ENCODE data around the gene MRPL2. TPM values are rescaled to one million over a fixed set of nuclear protein-coding genes. Genes with fewer than 3 reads are reported as not detected.

Gene MRPL2
- total and polyA plus RNA-seq, 3 experiments from 2014 or later: 47.5 to 91.6 (median 89.6) TPM

GRCh38 chr6:43062818-43063217 is 3.6 kb upstream of the MRPL2 start:
- Mint-ChIP-seq H3K4me1 (peaks cover 31 to 41% (median 41%) of the 10 kb centered on the region in 3 donors), H3K27ac (no peak overlapping the region), H3K27me3 (no peaks in the 10 kb centered on the region), H3K36me3 (peaks cover 10 to 69% (median 22%) of the 10 kb centered on the region in 3 donors), H3K9me3 (no peaks in the 10 kb centered on the region), H3K4me3 (no peak overlapping the region)
- Histone ChIP-seq H3K4me3 (ENCODE audit: low read length) (no peak overlapping the region), H3K9me3 (ENCODE audit: low read length) (no peaks in the 10 kb centered on the region), H3K4me1 (ENCODE audit: insufficient read depth, low read length) (peaks cover 21% of the 10 kb centered on the region), H3K27ac (ENCODE audit: low read depth, low read length) (no peak overlapping the region), H3K36me3 (ENCODE audit: insufficient read depth, low read length) (peaks cover 9% of the 10 kb centered on the region), H3K27me3 (ENCODE audit: insufficient read depth, low read length, poor library complexity, severe bottlenecking) (no peaks in the 10 kb centered on the region)
- DNase-seq: no peak
- POLR2A ChIA-PET: interaction anchor here (0.7 kb wide), 1 partner anchor 376 kb away, joined by 5 read pairs; no protein-coding TSS in a partner anchor
- CTCF ChIA-PET: no interaction called here

- Histone ChIP-seq H3K27me3 (ENCODE audit: insufficient read depth, low read length, poor library complexity, severe bottlenecking) (no peaks in the 10 kb centered on the region), H3K4me3 (ENCODE audit: low read length) (no peak overlapping the region), H3K27ac (ENCODE audit: low read depth, low read length) (no peak overlapping the region), H3K4me1 (ENCODE audit: insufficient read depth, low read length) (peaks cover 22% of the 10 kb centered on the region), H3K9me3 (ENCODE audit: low read length) (no peaks in the 10 kb centered on the region), H3K36me3 (ENCODE audit: insufficient read depth, low read length) (peaks cover 13% of the 10 kb centered on the region)
- Mint-ChIP-seq H3K36me3 (peaks cover 10 to 71% (median 22%) of the 10 kb centered on the region in 3 donors), H3K27me3 (no peaks in the 10 kb centered on the region), H3K4me1 (peaks cover 32 to 44% (median 43%) of the 10 kb centered on the region in 3 donors), H3K27ac (peak overlapping the region in 4 of 8 donors; percentile 8 to 98 (median 38)), H3K4me3 (peak overlapping the region in 3 of 7 donors; percentile 36 to 98 (median 96)), H3K9me3 (no peaks in the 10 kb centered on the region)
- no peak for DNase-seq
- CTCF ChIA-PET: no interaction called here
- POLR2A ChIA-PET: no interaction called here
These were observed 2.6 kb upstream of the MRPL2 start for GRCh38 chr6:43061861-43062260.

- Mint-ChIP-seq H3K36me3 (peaks cover 5 to 67% (median 16%) of the 10 kb centered on the region in 3 donors), H3K4me1 (peaks cover 32 to 47% (median 45%) of the 10 kb centered on the region in 3 donors), H3K4me3 (peak overlapping the region; percentile 95 to 99 (median 98)), H3K27me3 (no peaks in the 10 kb centered on the region), H3K9me3 (no peaks in the 10 kb centered on the region), H3K27ac (peak overlapping the region; percentile 61 to 100 (median 99))
- Histone ChIP-seq H3K9me3 (ENCODE audit: low read length) (no peaks in the 10 kb centered on the region), H3K36me3 (ENCODE audit: insufficient read depth, low read length) (peaks cover 9% of the 10 kb centered on the region), H3K4me3 (ENCODE audit: low read length) (peak overlapping the region; percentile 93), H3K27ac (ENCODE audit: low read depth, low read length) (no peak overlapping the region), H3K4me1 (ENCODE audit: insufficient read depth, low read length) (peaks cover 22% of the 10 kb centered on the region), H3K27me3 (ENCODE audit: insufficient read depth, low read length, poor library complexity, severe bottlenecking) (no peaks in the 10 kb centered on the region)
- ChIA-PET CTCF (interaction anchor here (1.2 to 2.1 kb wide), 2 partner anchors 9 to 82 kb away, joined by 3 to 6 read pairs; no protein-coding TSS in a partner anchor), POLR2A (interaction anchor here (0.5 to 2.6 kb wide), 3 partner anchors 47 to 109 kb away, joined by 4 to 24 read pairs (median 7); partner anchors contain the start of genes KLHDC3, MEA1 and PPP2R5D)
- DNase-seq: no peak
These were observed 1.8 kb upstream of the MRPL2 start for GRCh38 chr6:43060755-43061633.

GRCh38 chr6:43060034-43060754 is 960 bp upstream of the MRPL2 start:
- Mint-ChIP-seq H3K27ac (peak overlapping the region; percentile 98 to 100 (median 100)), H3K36me3 (peaks cover 3 to 67% (median 19%) of the 10 kb centered on the region in 3 donors), H3K27me3 (no peaks in the 10 kb centered on the region), H3K9me3 (no peaks in the 10 kb centered on the region), H3K4me3 (peak overlapping the region; percentile 95 to 99 (median 98)), H3K4me1 (peaks cover 32 to 53% (median 50%) of the 10 kb centered on the region in 3 donors)
- Histone ChIP-seq H3K27me3 (ENCODE audit: insufficient read depth, low read length, poor library complexity, severe bottlenecking) (no peaks in the 10 kb centered on the region), H3K4me3 (ENCODE audit: low read length) (peak overlapping the region; percentile 93), H3K4me1 (ENCODE audit: insufficient read depth, low read length) (peaks cover 22% of the 10 kb centered on the region), H3K36me3 (ENCODE audit: insufficient read depth, low read length) (peaks cover 17% of the 10 kb centered on the region), H3K9me3 (ENCODE audit: low read length) (no peaks in the 10 kb centered on the region), H3K27ac (ENCODE audit: low read depth, low read length) (peak overlapping the region; percentile 94)
- DNase-seq: no peak
- POLR2A ChIA-PET: interaction anchor here (0.8 to 2.6 kb wide), 4 partner anchors 46 to 314 kb away, joined by 3 to 24 read pairs (median 8); partner anchors contain the start of genes KLHDC3, MEA1, PEX6 and PPP2R5D
- CTCF ChIA-PET: interaction anchor here (1.2 to 2.1 kb wide), 2 partner anchors 9 to 83 kb away, joined by 3 to 6 read pairs; no protein-coding TSS in a partner anchor

- Histone ChIP-seq H3K27me3 (ENCODE audit: insufficient read depth, low read length, poor library complexity, severe bottlenecking) (no peaks in the 10 kb centered on the region), H3K36me3 (ENCODE audit: insufficient read depth, low read length) (peaks cover 18% of the 10 kb centered on the region), H3K4me3 (ENCODE audit: low read length) (peak overlapping the region; percentile 93), H3K4me1 (ENCODE audit: insufficient read depth, low read length) (peaks cover 28% of the 10 kb centered on the region), H3K9me3 (ENCODE audit: low read length) (no peaks in the 10 kb centered on the region), H3K27ac (ENCODE audit: low read depth, low read length) (peak overlapping the region; percentile 94)
- POLR2A ChIA-PET: interaction anchor here (1.1 to 2.6 kb wide), 5 partner anchors 37 to 114 kb away, joined by 3 to 24 read pairs (median 7); partner anchors contain the start of genes KLHDC3, MEA1, PEX6 and PPP2R5D
- Mint-ChIP-seq H3K4me1 (peaks cover 39 to 61% (median 59%) of the 10 kb centered on the region in 3 donors), H3K27me3 (no peaks in the 10 kb centered on the region), H3K4me3 (peak overlapping the region; percentile 95 to 99 (median 98)), H3K36me3 (peaks cover 3 to 58% (median 9%) of the 10 kb centered on the region in 3 donors), H3K9me3 (no peaks in the 10 kb centered on the region), H3K27ac (peak overlapping the region; percentile 82 to 100 (median 100))
- no peak for DNase-seq
- CTCF ChIA-PET: interaction anchor here (0.8 to 1.2 kb wide), 2 partner anchors 46 to 171 kb away, joined by 3 read pairs; no protein-coding TSS in a partner anchor
These were observed 703 bp downstream of the MRPL2 start for GRCh38 chr6:43058531-43058930.

- Mint-ChIP-seq H3K27ac (peak overlapping the region in 4 of 8 donors; percentile 44 to 93 (median 68)), H3K4me3 (peak overlapping the region in 6 of 7 donors; percentile 15 to 97 (median 21)), H3K9me3 (no peaks in the 10 kb centered on the region), H3K4me1 (peaks cover 52 to 71% (median 70%) of the 10 kb centered on the region in 3 donors), H3K27me3 (peaks cover 0 to 2% of the 10 kb centered on the region in 2 donors), H3K36me3 (peaks cover 0 to 51% (median 6%) of the 10 kb centered on the region in 3 donors)
- Histone ChIP-seq H3K9me3 (ENCODE audit: low read length) (no peaks in the 10 kb centered on the region), H3K36me3 (ENCODE audit: insufficient read depth, low read length) (peaks cover 18% of the 10 kb centered on the region), H3K27me3 (ENCODE audit: insufficient read depth, low read length, poor library complexity, severe bottlenecking) (no peaks in the 10 kb centered on the region), H3K4me3 (ENCODE audit: low read length) (no peak overlapping the region), H3K4me1 (ENCODE audit: insufficient read depth, low read length) (peaks cover 40% of the 10 kb centered on the region), H3K27ac (ENCODE audit: low read depth, low read length) (no peak overlapping the region)
- DNase-seq: no peak
- ChIA-PET CTCF (no interaction called here), POLR2A (no interaction called here)
These were observed 3.3 kb downstream of the MRPL2 start for GRCh38 chr6:43055966-43056365.

- Mint-ChIP-seq H3K27me3 (peaks cover 0 to 2% of the 10 kb centered on the region in 2 donors), H3K4me3 (peak overlapping the region; percentile 89 to 97 (median 92)), H3K9me3 (no peaks in the 10 kb centered on the region), H3K4me1 (peaks cover 43 to 63% (median 62%) of the 10 kb centered on the region in 3 donors), H3K36me3 (peaks cover 6 to 59% (median 6%) of the 10 kb centered on the region in 3 donors), H3K27ac (peak overlapping the region; percentile 93 to 100 (median 96))
- Histone ChIP-seq H3K9me3 (ENCODE audit: low read length) (no peaks in the 10 kb centered on the region), H3K27me3 (ENCODE audit: insufficient read depth, low read length, poor library complexity, severe bottlenecking) (no peaks in the 10 kb centered on the region), H3K36me3 (ENCODE audit: insufficient read depth, low read length) (peaks cover 27% of the 10 kb centered on the region), H3K27ac (ENCODE audit: low read depth, low read length) (peak overlapping the region; percentile 88), H3K4me1 (ENCODE audit: insufficient read depth, low read length) (peaks cover 30% of the 10 kb centered on the region), H3K4me3 (ENCODE audit: low read length) (peak overlapping the region; percentile 55)
- CTCF ChIA-PET: interaction anchor here (0.9 to 1.3 kb wide), 5 partner anchors 38 to 89 kb away, joined by 3 to 4 read pairs (median 3); partner anchors contain the start of genes KLHDC3, MEA1 and PPP2R5D
- no peak for DNase-seq
- POLR2A ChIA-PET: interaction anchor here (0.5 to 2.2 kb wide), 11 partner anchors 31 to 1267 kb away, joined by 3 to 13 read pairs (median 4); partner anchors contain the start of genes CNPY3, KLHDC3, MEA1 and PEX6
These were observed 4.9 kb downstream of the MRPL2 start for GRCh38 chr6:43054206-43054943.

Data from CD8-positive, alpha-beta memory T cell (primary cell).